ENCODE results near the gene KCND3.

The KCND3 gene

GRCh38 chr1:111988743-111989453 is 570 bp downstream of the KCND3 start:
- no peak for DNase-seq (ENCODE audit: low read depth)

GRCh38 chr1:111988377-111988742 is 1.1 kb downstream of the KCND3 start:
- DNase-seq (ENCODE audit: low read depth), result no peak

GRCh38 chr1:111987502-111987901 is 2.0 kb downstream of the KCND3 start:
- no peak for DNase-seq (ENCODE audit: low read depth)

- no peak for DNase-seq (ENCODE audit: low read depth)
These were observed 6.0 kb downstream of the KCND3 start for GRCh38 chr1:111983500-111983899.

GRCh38 chr1:111982428-111982827 is 7.0 kb downstream of the KCND3 start:
- no peak for DNase-seq (ENCODE audit: low read depth)

GRCh38 chr1:111981871-111982270 is 7.6 kb downstream of the KCND3 start:
- no peak for DNase-seq (ENCODE audit: low read depth)

- no peak for DNase-seq (ENCODE audit: low read depth)
These were observed 8.4 kb downstream of the KCND3 start for GRCh38 chr1:111981090-111981489.

GRCh38 chr1:111980686-111981085 is 8.8 kb downstream of the KCND3 start:
- DNase-seq (ENCODE audit: low read depth), result no peak

- no peak for DNase-seq (ENCODE audit: low read depth)
These were observed 10.8 kb downstream of the KCND3 start for GRCh38 chr1:111978695-111979094.

- DNase-seq (ENCODE audit: low read depth), result no peak
These were observed 12.1 kb downstream of the KCND3 start for GRCh38 chr1:111977378-111977777.

- DNase-seq (ENCODE audit: low read depth), result no peak
These were observed 12.6 kb downstream of the KCND3 start for GRCh38 chr1:111976842-111977241.

- no peak for DNase-seq (ENCODE audit: low read depth)
These were observed 13.1 kb downstream of the KCND3 start for GRCh38 chr1:111976332-111976731.

GRCh38 chr1:111973150-111973790 is 16.2 kb downstream of the KCND3 start:
- DNase-seq (ENCODE audit: low read depth), result no peak

- no peak for DNase-seq (ENCODE audit: low read depth)
These were observed 18.1 kb downstream of the KCND3 start for GRCh38 chr1:111971396-111971795.

GRCh38 chr1:111968511-111968910 is 21.0 kb downstream of the KCND3 start:
- no peak for DNase-seq (ENCODE audit: low read depth)

GRCh38 chr1:111967886-111968285 is 21.6 kb downstream of the KCND3 start:
- DNase-seq (ENCODE audit: low read depth), result no peak

GRCh38 chr1:111967067-111967690 is 22.3 kb downstream of the KCND3 start:
- DNase-seq (ENCODE audit: low read depth), result no peak

GRCh38 chr1:111965781-111966443 is 23.6 kb downstream of the KCND3 start:
- no peak for DNase-seq (ENCODE audit: low read depth)

- no peak for DNase-seq (ENCODE audit: low read depth)
These were observed 25.3 kb downstream of the KCND3 start for GRCh38 chr1:111963985-111964738.

- DNase-seq (ENCODE audit: low read depth), result no peak
These were observed 27.5 kb downstream of the KCND3 start for GRCh38 chr1:111961773-111962565.

GRCh38 chr1:111961016-111961415 is 28.5 kb downstream of the KCND3 start:
- DNase-seq (ENCODE audit: low read depth), result no peak

Data from stimulated activated CD8-positive, alpha-beta memory T cell treated with anti-CD3 and anti-CD28 coated beads, Interleukin-15, amount 100 ng/mL, for 1 hour (primary cell).